ENCODE data around the gene ROCK2. TPM values are rescaled to one million over a fixed set of nuclear protein-coding genes. Genes with fewer than 3 reads are reported as not detected.

Gene ROCK2
- total and polyA plus RNA-seq, 9 of the 15 experiments (the other 6 are each of a cell fraction or from before 2014, with no cell fraction given), result 4.9 to 30.6 (median 14.3) TPM

DNA sequence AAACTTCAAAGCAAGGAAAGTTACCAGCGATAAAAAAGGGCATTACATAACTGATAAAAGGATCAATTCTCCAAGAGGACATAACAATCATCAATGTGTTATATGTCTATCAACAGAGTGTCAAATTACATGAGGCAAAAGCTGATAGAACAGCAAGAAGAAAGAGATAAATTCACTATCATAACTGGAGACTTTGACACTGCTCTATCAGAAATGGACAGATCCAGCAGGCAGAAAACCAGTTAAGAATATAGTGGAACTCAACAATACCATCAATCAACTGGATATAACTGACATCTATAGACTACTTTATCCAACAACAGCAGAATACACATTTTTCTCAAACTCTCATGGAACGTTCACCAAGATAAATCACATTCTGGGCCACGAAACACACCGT lies 65.0 kb downstream of the ROCK2 start (continued):
- TF ChIP-seq, protein P1, sequence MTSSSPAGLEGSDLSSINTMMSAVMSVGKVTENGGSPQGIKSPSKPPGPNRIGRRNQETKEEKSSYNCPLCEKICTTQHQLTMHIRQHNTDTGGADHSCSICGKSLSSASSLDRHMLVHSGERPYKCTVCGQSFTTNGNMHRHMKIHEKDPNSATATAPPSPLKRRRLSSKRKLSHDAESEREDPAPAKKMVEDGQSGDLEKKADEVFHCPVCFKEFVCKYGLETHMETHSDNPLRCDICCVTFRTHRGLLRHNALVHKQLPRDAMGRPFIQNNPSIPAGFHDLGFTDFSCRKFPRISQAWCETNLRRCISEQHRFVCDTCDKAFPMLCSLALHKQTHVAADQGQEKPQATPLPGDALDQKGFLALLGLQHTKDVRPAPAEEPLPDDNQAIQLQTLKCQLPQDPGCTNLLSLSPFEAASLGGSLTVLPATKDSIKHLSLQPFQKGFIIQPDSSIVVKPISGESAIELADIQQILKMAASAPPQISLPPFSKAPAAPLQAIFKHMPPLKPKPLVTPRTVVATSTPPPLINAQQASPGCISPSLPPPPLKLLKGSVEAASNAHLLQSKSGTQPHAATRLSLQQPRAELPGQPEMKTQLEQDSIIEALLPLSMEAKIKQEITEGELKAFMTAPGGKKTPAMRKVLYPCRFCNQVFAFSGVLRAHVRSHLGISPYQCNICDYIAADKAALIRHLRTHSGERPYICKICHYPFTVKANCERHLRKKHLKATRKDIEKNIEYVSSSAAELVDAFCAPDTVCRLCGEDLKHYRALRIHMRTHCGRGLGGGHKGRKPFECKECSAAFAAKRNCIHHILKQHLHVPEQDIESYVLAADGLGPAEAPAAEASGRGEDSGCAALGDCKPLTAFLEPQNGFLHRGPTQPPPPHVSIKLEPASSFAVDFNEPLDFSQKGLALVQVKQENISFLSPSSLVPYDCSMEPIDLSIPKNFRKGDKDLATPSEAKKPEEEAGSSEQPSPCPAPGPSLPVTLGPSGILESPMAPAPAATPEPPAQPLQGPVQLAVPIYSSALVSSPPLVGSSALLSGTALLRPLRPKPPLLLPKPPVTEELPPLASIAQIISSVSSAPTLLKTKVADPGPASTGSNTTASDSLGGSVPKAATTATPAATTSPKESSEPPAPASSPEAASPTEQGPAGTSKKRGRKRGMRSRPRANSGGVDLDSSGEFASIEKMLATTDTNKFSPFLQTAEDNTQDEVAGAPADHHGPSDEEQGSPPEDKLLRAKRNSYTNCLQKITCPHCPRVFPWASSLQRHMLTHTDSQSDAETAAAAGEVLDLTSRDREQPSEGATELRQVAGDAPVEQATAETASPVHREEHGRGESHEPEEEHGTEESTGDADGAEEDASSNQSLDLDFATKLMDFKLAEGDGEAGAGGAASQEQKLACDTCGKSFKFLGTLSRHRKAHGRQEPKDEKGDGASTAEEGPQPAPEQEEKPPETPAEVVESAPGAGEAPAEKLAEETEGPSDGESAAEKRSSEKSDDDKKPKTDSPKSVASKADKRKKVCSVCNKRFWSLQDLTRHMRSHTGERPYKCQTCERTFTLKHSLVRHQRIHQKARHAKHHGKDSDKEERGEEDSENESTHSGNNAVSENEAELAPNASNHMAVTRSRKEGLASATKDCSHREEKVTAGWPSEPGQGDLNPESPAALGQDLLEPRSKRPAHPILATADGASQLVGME (CRISPR knock-in tag; IDR thresholded peaks at IDR 0.05), result no peak
- TF ChIP-seq, protein P2, sequence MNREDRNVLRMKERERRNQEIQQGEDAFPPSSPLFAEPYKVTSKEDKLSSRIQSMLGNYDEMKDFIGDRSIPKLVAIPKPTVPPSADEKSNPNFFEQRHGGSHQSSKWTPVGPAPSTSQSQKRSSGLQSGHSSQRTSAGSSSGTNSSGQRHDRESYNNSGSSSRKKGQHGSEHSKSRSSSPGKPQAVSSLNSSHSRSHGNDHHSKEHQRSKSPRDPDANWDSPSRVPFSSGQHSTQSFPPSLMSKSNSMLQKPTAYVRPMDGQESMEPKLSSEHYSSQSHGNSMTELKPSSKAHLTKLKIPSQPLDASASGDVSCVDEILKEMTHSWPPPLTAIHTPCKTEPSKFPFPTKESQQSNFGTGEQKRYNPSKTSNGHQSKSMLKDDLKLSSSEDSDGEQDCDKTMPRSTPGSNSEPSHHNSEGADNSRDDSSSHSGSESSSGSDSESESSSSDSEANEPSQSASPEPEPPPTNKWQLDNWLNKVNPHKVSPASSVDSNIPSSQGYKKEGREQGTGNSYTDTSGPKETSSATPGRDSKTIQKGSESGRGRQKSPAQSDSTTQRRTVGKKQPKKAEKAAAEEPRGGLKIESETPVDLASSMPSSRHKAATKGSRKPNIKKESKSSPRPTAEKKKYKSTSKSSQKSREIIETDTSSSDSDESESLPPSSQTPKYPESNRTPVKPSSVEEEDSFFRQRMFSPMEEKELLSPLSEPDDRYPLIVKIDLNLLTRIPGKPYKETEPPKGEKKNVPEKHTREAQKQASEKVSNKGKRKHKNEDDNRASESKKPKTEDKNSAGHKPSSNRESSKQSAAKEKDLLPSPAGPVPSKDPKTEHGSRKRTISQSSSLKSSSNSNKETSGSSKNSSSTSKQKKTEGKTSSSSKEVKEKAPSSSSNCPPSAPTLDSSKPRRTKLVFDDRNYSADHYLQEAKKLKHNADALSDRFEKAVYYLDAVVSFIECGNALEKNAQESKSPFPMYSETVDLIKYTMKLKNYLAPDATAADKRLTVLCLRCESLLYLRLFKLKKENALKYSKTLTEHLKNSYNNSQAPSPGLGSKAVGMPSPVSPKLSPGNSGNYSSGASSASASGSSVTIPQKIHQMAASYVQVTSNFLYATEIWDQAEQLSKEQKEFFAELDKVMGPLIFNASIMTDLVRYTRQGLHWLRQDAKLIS (CRISPR knock-in tag; IDR thresholded peaks at IDR 0.05), result no peak
- TF ChIP-seq ZNF586 (CRISPR knock-in tag; conservative IDR thresholded peaks at IDR 0.05), result no peak
- TF ChIP-seq TRIM28 (IDR thresholded peaks at IDR 0.05), result peak; percentile 49; the same call in 1 of the 2 replicates
- TF ChIP-seq SIRT6 (IDR thresholded peaks at IDR 0.05; ENCODE audit: low read depth, low read length), result no peak
- peak; percentile 58; the same call in 1 of the 2 replicates for TF ChIP-seq ELF4 (CRISPR knock-in tag; IDR thresholded peaks at IDR 0.05)
- peak; percentile 93 for TF ChIP-seq KDM1A (IDR thresholded peaks at IDR 0.05)
- no peak for TF ChIP-seq PHF8 (IDR thresholded peaks at IDR 0.05; ENCODE audit: borderline replicate concordance, low read length)
- no peak for TF ChIP-seq ZNF507 (tag; conservative IDR thresholded peaks at IDR 0.05)
- TF ChIP-seq PHB2 (IDR thresholded peaks at IDR 0.05; ENCODE audit: low read depth), result peak; percentile 96
- TF ChIP-seq E2F4 (CRISPR knock-in tag; IDR thresholded peaks at IDR 0.05; ENCODE audit: low read depth), result no peak
- TF ChIP-seq MTA1 (IDR thresholded peaks at IDR 0.05; ENCODE audit: borderline replicate concordance), result peak; percentile 77
- TF ChIP-seq BRF2 (IDR thresholded peaks at IDR 0.05; ENCODE audit: borderline replicate concordance, insufficient read depth, insufficient read length), result no peak
- TF ChIP-seq EP400 (IDR thresholded peaks at IDR 0.05), result peak; percentile 49; the same call in 1 of the 2 replicates
- TF ChIP-seq RUNX1 (IDR thresholded peaks at IDR 0.05; ENCODE audit: low read depth), result no peak
- no peak for TF ChIP-seq POLR3A (IDR thresholded peaks at IDR 0.05; ENCODE audit: borderline replicate concordance, extremely low read depth, insufficient read depth, insufficient read length)
- no peak for TF ChIP-seq ZNF764 (CRISPR knock-in tag; IDR thresholded peaks at IDR 0.05; ENCODE audit: low read depth)
- TF ChIP-seq GATAD2B (IDR thresholded peaks at IDR 0.05; ENCODE audit: borderline replicate concordance), result peak; percentile 95
